ENCODE results near the gene NR1D1.

The NR1D1 gene

DNA sequence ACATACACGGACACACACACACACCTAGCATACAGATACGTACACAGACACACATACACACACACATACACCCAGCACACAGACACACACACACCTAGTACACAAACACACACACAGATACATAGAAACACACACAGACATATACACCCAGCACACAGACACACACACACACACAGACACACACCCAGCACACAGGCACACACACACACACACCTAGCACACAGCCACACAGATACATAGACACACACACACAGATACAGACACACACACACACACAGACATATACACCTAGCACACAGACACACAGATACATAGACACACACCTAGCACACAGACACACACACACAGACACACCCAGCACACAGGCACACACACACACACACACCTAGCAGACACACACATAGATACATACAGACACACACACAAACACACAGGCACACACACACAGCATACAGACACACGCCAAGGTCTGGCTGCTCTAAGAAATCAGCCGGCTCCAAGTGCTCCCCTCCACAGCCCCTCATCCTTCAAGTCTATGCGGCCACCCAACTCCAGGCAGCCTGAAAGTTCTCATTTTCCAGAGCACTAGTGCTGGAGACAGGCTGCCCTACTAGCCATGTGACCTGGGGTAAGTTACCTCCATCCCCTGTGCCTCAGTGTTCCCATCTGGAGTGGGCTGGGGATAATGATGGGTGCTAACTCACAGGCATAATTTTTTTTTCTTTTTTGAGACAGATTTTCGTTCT is 13.2 kb downstream of the NR1D1 start (continued):
- peak; percentile 60; the same call in 1 of the 2 replicates for TF ChIP-seq ZNF776 (tag by site-specific recombination; IDR thresholded peaks at IDR 0.05; ENCODE audit: borderline replicate concordance)
- TF ChIP-seq ZNF223 (tag by site-specific recombination; IDR thresholded peaks at IDR 0.05), result no peak
- TF ChIP-seq ZNF132 (tag by site-specific recombination; IDR thresholded peaks at IDR 0.05; ENCODE audit: borderline replicate concordance), result no peak
- TF ChIP-seq ZNF121 (tag by site-specific recombination; IDR thresholded peaks at IDR 0.05), result no peak

DNA sequence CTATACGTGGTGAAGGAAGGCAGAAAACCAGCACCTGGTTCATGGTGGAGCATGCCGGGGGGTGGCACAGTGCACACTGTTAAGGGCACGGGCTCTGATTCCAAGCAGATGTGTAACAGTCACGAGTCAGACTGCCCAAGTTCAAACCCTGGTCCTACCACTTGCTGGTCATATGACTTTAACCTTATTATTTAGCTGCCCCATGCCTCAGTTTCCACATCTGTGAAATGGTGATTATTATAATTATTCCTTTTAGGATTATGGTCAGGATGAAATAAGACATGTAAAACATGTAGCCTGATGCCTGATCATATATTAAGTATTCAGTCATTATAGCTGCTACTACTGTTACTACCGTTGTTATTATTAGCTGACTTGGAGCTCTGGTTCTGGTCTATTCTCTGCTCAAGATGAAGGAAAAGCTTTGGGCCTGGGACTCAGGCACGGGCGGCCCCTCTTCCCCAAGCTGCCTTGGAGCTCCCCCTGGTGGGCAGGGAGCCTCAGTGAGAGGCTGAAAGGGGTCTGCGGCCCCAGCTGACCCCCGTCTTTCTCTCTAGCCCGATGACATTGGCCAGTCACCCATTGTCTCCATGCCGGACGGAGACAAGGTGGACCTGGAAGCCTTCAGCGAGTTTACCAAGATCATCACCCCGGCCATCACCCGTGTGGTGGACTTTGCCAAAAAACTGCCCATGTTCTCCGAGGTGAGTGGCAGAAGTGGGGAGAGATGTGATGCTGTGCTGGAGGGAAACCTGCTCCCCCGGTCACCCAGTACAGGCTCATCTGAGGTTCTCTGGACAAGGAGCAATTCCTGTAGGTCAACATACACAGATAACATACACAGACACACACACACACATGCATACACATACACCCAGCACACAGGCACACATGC is 14.0 kb downstream of the NR1D1 start:
- Histone ChIP-seq H3K9me3 (ENCODE audit: control insufficient read depth, insufficient read depth, low read depth, low read length) (no peaks in the 10 kb centered on the region), H3K36me3 (ENCODE audit: control insufficient read depth in 2 of 2, insufficient read depth in 1 of 2, low read length in 2 of 2) (peaks cover 17 to 55% of the 10 kb centered on the region in 2 experiments; a peak in 2 of 3 replicates), H3K4me3 (ENCODE audit: low read depth, low read length) (no peak overlapping the region), H3K4me1 (ENCODE audit: control insufficient read depth, insufficient read depth, low read length) (no peaks in the 10 kb centered on the region), H3K27ac (ENCODE audit: extremely low read depth, low read depth, low read length) (no peak overlapping the region)
- ChIA-PET POLR2A (interaction anchor here (0.6 to 1.1 kb wide), 3 partner anchors 14 to 113 kb away, joined by 3 to 5 read pairs (median 3); partner anchors contain the start of gene NR1D1), CTCF (interaction anchor here (0.6 to 4.9 kb wide), 33 partner anchors 8 to 879 kb away, joined by 3 to 91 read pairs (median 4); partner anchors contain the start of genes CSF3, MED24, NR1D1 and THRA)
- TF ChIP-seq, protein P1, sequence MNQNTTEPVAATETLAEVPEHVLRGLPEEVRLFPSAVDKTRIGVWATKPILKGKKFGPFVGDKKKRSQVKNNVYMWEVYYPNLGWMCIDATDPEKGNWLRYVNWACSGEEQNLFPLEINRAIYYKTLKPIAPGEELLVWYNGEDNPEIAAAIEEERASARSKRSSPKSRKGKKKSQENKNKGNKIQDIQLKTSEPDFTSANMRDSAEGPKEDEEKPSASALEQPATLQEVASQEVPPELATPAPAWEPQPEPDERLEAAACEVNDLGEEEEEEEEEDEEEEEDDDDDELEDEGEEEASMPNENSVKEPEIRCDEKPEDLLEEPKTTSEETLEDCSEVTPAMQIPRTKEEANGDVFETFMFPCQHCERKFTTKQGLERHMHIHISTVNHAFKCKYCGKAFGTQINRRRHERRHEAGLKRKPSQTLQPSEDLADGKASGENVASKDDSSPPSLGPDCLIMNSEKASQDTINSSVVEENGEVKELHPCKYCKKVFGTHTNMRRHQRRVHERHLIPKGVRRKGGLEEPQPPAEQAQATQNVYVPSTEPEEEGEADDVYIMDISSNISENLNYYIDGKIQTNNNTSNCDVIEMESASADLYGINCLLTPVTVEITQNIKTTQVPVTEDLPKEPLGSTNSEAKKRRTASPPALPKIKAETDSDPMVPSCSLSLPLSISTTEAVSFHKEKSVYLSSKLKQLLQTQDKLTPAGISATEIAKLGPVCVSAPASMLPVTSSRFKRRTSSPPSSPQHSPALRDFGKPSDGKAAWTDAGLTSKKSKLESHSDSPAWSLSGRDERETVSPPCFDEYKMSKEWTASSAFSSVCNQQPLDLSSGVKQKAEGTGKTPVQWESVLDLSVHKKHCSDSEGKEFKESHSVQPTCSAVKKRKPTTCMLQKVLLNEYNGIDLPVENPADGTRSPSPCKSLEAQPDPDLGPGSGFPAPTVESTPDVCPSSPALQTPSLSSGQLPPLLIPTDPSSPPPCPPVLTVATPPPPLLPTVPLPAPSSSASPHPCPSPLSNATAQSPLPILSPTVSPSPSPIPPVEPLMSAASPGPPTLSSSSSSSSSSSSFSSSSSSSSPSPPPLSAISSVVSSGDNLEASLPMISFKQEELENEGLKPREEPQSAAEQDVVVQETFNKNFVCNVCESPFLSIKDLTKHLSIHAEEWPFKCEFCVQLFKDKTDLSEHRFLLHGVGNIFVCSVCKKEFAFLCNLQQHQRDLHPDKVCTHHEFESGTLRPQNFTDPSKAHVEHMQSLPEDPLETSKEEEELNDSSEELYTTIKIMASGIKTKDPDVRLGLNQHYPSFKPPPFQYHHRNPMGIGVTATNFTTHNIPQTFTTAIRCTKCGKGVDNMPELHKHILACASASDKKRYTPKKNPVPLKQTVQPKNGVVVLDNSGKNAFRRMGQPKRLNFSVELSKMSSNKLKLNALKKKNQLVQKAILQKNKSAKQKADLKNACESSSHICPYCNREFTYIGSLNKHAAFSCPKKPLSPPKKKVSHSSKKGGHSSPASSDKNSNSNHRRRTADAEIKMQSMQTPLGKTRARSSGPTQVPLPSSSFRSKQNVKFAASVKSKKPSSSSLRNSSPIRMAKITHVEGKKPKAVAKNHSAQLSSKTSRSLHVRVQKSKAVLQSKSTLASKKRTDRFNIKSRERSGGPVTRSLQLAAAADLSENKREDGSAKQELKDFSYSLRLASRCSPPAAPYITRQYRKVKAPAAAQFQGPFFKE (tag by site-specific recombination; IDR thresholded peaks at IDR 0.05; ENCODE audit: borderline replicate concordance), result no peak
- TF ChIP-seq ZNF292 (tag by site-specific recombination; IDR thresholded peaks at IDR 0.05; ENCODE audit: borderline replicate concordance, low read depth) (no peak), ZNF521 (tag by site-specific recombination; IDR thresholded peaks at IDR 0.05) (no peak), ZNF600 (tag by site-specific recombination; IDR thresholded peaks at IDR 0.05) (no peak), ZNF610 (tag by site-specific recombination; IDR thresholded peaks at IDR 0.05; ENCODE audit: borderline replicate concordance) (no peak), ZNF664 (tag by site-specific recombination; IDR thresholded peaks at IDR 0.05) (no peak), WT1 (tag by site-specific recombination; IDR thresholded peaks at IDR 0.05) (no peak), ZNF350 (tag by site-specific recombination; IDR thresholded peaks at IDR 0.05) (no peak), REPIN1 (tag by site-specific recombination; IDR thresholded peaks at IDR 0.05; ENCODE audit: low read depth) (no peak), ZNF654 (tag by site-specific recombination; IDR thresholded peaks at IDR 0.05; ENCODE audit: low read depth) (peak; percentile 63), ZNF416 (tag by site-specific recombination; IDR thresholded peaks at IDR 0.05) (no peak), ZNF140 (tag by site-specific recombination; IDR thresholded peaks at IDR 0.05) (no peak)
- TF ChIP-seq, protein P2, sequence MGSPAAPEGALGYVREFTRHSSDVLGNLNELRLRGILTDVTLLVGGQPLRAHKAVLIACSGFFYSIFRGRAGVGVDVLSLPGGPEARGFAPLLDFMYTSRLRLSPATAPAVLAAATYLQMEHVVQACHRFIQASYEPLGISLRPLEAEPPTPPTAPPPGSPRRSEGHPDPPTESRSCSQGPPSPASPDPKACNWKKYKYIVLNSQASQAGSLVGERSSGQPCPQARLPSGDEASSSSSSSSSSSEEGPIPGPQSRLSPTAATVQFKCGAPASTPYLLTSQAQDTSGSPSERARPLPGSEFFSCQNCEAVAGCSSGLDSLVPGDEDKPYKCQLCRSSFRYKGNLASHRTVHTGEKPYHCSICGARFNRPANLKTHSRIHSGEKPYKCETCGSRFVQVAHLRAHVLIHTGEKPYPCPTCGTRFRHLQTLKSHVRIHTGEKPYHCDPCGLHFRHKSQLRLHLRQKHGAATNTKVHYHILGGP (tag by site-specific recombination; IDR thresholded peaks at IDR 0.05), result no peak
- TF ChIP-seq, protein P3, sequence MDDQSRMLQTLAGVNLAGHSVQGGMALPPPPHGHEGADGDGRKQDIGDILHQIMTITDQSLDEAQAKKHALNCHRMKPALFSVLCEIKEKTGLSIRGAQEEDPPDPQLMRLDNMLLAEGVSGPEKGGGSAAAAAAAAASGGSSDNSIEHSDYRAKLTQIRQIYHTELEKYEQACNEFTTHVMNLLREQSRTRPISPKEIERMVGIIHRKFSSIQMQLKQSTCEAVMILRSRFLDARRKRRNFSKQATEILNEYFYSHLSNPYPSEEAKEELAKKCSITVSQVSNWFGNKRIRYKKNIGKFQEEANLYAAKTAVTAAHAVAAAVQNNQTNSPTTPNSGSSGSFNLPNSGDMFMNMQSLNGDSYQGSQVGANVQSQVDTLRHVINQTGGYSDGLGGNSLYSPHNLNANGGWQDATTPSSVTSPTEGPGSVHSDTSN (CRISPR knock-in tag; IDR thresholded peaks at IDR 0.05), result no peak
- TF ChIP-seq, protein P4, sequence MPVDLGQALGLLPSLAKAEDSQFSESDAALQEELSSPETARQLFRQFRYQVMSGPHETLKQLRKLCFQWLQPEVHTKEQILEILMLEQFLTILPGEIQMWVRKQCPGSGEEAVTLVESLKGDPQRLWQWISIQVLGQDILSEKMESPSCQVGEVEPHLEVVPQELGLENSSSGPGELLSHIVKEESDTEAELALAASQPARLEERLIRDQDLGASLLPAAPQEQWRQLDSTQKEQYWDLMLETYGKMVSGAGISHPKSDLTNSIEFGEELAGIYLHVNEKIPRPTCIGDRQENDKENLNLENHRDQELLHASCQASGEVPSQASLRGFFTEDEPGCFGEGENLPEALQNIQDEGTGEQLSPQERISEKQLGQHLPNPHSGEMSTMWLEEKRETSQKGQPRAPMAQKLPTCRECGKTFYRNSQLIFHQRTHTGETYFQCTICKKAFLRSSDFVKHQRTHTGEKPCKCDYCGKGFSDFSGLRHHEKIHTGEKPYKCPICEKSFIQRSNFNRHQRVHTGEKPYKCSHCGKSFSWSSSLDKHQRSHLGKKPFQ (tag by site-specific recombination; IDR thresholded peaks at IDR 0.05), result no peak
- TF ChIP-seq, protein P5, sequence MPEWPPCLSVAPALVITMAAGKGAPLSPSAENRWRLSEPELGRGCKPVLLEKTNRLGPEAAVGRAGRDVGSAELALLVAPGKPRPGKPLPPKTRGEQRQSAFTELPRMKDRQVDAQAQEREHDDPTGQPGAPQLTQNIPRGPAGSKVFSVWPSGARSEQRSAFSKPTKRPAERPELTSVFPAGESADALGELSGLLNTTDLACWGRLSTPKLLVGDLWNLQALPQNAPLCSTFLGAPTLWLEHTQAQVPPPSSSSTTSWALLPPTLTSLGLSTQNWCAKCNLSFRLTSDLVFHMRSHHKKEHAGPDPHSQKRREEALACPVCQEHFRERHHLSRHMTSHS (tag by site-specific recombination; IDR thresholded peaks at IDR 0.05), result no peak
- TF ChIP-seq, protein P6, sequence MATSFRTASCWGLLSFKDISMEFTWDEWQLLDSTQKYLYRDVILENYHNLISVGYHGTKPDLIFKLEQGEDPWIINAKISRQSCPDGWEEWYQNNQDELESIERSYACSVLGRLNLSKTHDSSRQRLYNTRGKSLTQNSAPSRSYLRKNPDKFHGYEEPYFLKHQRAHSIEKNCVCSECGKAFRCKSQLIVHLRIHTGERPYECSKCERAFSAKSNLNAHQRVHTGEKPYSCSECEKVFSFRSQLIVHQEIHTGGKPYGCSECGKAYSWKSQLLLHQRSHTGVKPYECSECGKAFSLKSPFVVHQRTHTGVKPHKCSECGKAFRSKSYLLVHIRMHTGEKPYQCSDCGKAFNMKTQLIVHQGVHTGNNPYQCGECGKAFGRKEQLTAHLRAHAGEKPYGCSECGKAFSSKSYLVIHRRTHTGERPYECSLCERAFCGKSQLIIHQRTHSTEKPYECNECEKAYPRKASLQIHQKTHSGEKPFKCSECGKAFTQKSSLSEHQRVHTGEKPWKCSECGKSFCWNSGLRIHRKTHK (tag by site-specific recombination; IDR thresholded peaks at IDR 0.05), result no peak

Measured in HEK293 (cell line).